ENCODE results near the gene SRPK2.
A peak's percentile ranks its signal among the peaks of the same experiment; 100 is the strongest.

The SRPK2 gene

GRCh38 chr7:105403128-105403527, 14.4 kb upstream of the SRPK2 start:
- no peaks in the 10 kb centered on the region for H3K4me1 ChIP-seq (ENCODE audit: control insufficient read depth, insufficient read depth, low read length)
- no peak overlapping the region for H3K4me3 ChIP-seq (ENCODE audit: low read length in 2 of 2)
- H3K27ac ChIP-seq (ENCODE audit: low read length) = no peak overlapping the region
- no peaks in the 10 kb centered on the region for H3K27me3 ChIP-seq (ENCODE audit: control insufficient read depth in 1 of 2, insufficient read depth in 2 of 2, low read length in 2 of 2)
- H3K9ac ChIP-seq (ENCODE audit: low read length in 2 of 2) = no peak overlapping the region
- no peaks in the 10 kb centered on the region for H3K9me3 ChIP-seq (ENCODE audit: control insufficient read depth in 2 of 2, low read length in 2 of 2)
- no peaks in the 10 kb centered on the region for H3K36me3 ChIP-seq (ENCODE audit: control insufficient read depth in 2 of 2, insufficient read depth in 2 of 2, low read length in 2 of 2)

- Histone ChIP-seq H3K4me1 (ENCODE audit: control insufficient read depth, insufficient read depth, low read length) (no peaks in the 10 kb centered on the region), H3K9me3 (ENCODE audit: control insufficient read depth in 2 of 2, low read length in 2 of 2) (no peaks in the 10 kb centered on the region), H3K27me3 (ENCODE audit: control insufficient read depth in 1 of 2, insufficient read depth in 2 of 2, low read length in 2 of 2) (no peaks in the 10 kb centered on the region), H3K4me3 (ENCODE audit: low read length in 2 of 2) (no peak overlapping the region), H3K27ac (ENCODE audit: low read length) (no peak overlapping the region), H3K9ac (ENCODE audit: low read length in 2 of 2) (no peak overlapping the region), H3K36me3 (ENCODE audit: control insufficient read depth in 2 of 2, insufficient read depth in 2 of 2, low read length in 2 of 2) (no peaks in the 10 kb centered on the region)
Measured at GRCh38 chr7:105402221-105403095, 13.7 kb upstream of the SRPK2 start.

GRCh38 chr7:105399043-105399725, 10.5 kb upstream of the SRPK2 start:
- Histone ChIP-seq H3K4me3 (ENCODE audit: low read length in 2 of 2) (no peak overlapping the region), H3K4me1 (ENCODE audit: control insufficient read depth, insufficient read depth, low read length) (no peaks in the 10 kb centered on the region), H3K9ac (ENCODE audit: low read length in 2 of 2) (no peak overlapping the region), H3K36me3 (ENCODE audit: control insufficient read depth in 2 of 2, insufficient read depth in 2 of 2, low read length in 2 of 2) (no peaks in the 10 kb centered on the region), H3K27me3 (ENCODE audit: control insufficient read depth in 1 of 2, insufficient read depth in 2 of 2, low read length in 2 of 2) (no peaks in the 10 kb centered on the region), H3K9me3 (ENCODE audit: control insufficient read depth in 2 of 2, low read length in 2 of 2) (no peaks in the 10 kb centered on the region), H3K27ac (ENCODE audit: low read length) (no peak overlapping the region)

GRCh38 chr7:105396566-105396965, 7.8 kb upstream of the SRPK2 start:
- Histone ChIP-seq H3K4me1 (ENCODE audit: control insufficient read depth, insufficient read depth, low read length) (no peaks in the 10 kb centered on the region), H3K4me3 (ENCODE audit: low read length in 2 of 2) (no peak overlapping the region), H3K27me3 (ENCODE audit: control insufficient read depth in 1 of 2, insufficient read depth in 2 of 2, low read length in 2 of 2) (no peaks in the 10 kb centered on the region), H3K9ac (ENCODE audit: low read length in 2 of 2) (no peak overlapping the region), H3K27ac (ENCODE audit: low read length) (no peak overlapping the region), H3K36me3 (ENCODE audit: control insufficient read depth in 2 of 2, insufficient read depth in 2 of 2, low read length in 2 of 2) (no peaks in the 10 kb centered on the region), H3K9me3 (ENCODE audit: control insufficient read depth in 2 of 2, low read length in 2 of 2) (no peaks in the 10 kb centered on the region)

GRCh38 chr7:105391429-105391828, 2.7 kb upstream of the SRPK2 start:
- Histone ChIP-seq H3K27ac (ENCODE audit: low read length) (no peak overlapping the region), H3K9ac (ENCODE audit: low read length in 2 of 2) (no peak overlapping the region), H3K27me3 (ENCODE audit: control insufficient read depth in 1 of 2, insufficient read depth in 2 of 2, low read length in 2 of 2) (no peaks in the 10 kb centered on the region), H3K4me3 (ENCODE audit: low read length in 2 of 2) (no peak overlapping the region), H3K36me3 (ENCODE audit: control insufficient read depth in 2 of 2, insufficient read depth in 2 of 2, low read length in 2 of 2) (no peaks in the 10 kb centered on the region), H3K9me3 (ENCODE audit: control insufficient read depth in 2 of 2, low read length in 2 of 2) (no peaks in the 10 kb centered on the region), H3K4me1 (ENCODE audit: control insufficient read depth, insufficient read depth, low read length) (peaks cover 11% of the 10 kb centered on the region)

GRCh38 chr7:105389889-105390288, 1.2 kb upstream of the SRPK2 start:
- Histone ChIP-seq H3K9ac (ENCODE audit: low read length in 2 of 2) (no peak overlapping the region), H3K4me1 (ENCODE audit: control insufficient read depth, insufficient read depth, low read length) (peaks cover 11% of the 10 kb centered on the region), H3K27me3 (ENCODE audit: control insufficient read depth in 1 of 2, insufficient read depth in 2 of 2, low read length in 2 of 2) (no peaks in the 10 kb centered on the region), H3K36me3 (ENCODE audit: control insufficient read depth in 2 of 2, insufficient read depth in 2 of 2, low read length in 2 of 2) (no peaks in the 10 kb centered on the region), H3K9me3 (ENCODE audit: control insufficient read depth in 2 of 2, low read length in 2 of 2) (no peaks in the 10 kb centered on the region), H3K27ac (ENCODE audit: low read length) (no peak overlapping the region), H3K4me3 (ENCODE audit: low read length in 2 of 2) (no peak overlapping the region)

- H3K9ac ChIP-seq (ENCODE audit: low read length in 2 of 2) = peak overlapping the region in 1 of 2 donors; percentile 29
- no peaks in the 10 kb centered on the region for H3K9me3 ChIP-seq (ENCODE audit: control insufficient read depth in 2 of 2, low read length in 2 of 2)
- H3K27me3 ChIP-seq (ENCODE audit: control insufficient read depth in 1 of 2, insufficient read depth in 2 of 2, low read length in 2 of 2) = no peaks in the 10 kb centered on the region
- peak overlapping the region; percentile 18 for H3K27ac ChIP-seq (ENCODE audit: low read length)
- no peaks in the 10 kb centered on the region for H3K36me3 ChIP-seq (ENCODE audit: control insufficient read depth in 2 of 2, insufficient read depth in 2 of 2, low read length in 2 of 2)
- peak overlapping the region; percentile 42 to 74 for H3K4me3 ChIP-seq (ENCODE audit: low read length in 2 of 2)
- peaks cover 11% of the 10 kb centered on the region for H3K4me1 ChIP-seq (ENCODE audit: control insufficient read depth, insufficient read depth, low read length)
Measured at GRCh38 chr7:105389088-105389650, 448 bp upstream of the SRPK2 start.

GRCh38 chr7:105387508-105388355, 989 bp downstream of the SRPK2 start:
- peaks cover 11% of the 10 kb centered on the region for H3K4me1 ChIP-seq (ENCODE audit: control insufficient read depth, insufficient read depth, low read length)
- no peaks in the 10 kb centered on the region for H3K36me3 ChIP-seq (ENCODE audit: control insufficient read depth in 2 of 2, insufficient read depth in 2 of 2, low read length in 2 of 2)
- no peak overlapping the region for H3K27ac ChIP-seq (ENCODE audit: low read length)
- H3K4me3 ChIP-seq (ENCODE audit: low read length in 2 of 2) = peak overlapping the region; percentile 78 to 84
- H3K27me3 ChIP-seq (ENCODE audit: control insufficient read depth in 1 of 2, insufficient read depth in 2 of 2, low read length in 2 of 2) = no peaks in the 10 kb centered on the region
- H3K9me3 ChIP-seq (ENCODE audit: control insufficient read depth in 2 of 2, low read length in 2 of 2) = no peaks in the 10 kb centered on the region
- peak overlapping the region; percentile 58 to 62 for H3K9ac ChIP-seq (ENCODE audit: low read length in 2 of 2)

- Histone ChIP-seq H3K27ac (ENCODE audit: low read length) (no peak overlapping the region), H3K4me1 (ENCODE audit: control insufficient read depth, insufficient read depth, low read length) (no peaks in the 10 kb centered on the region), H3K4me3 (ENCODE audit: low read length in 2 of 2) (no peak overlapping the region), H3K27me3 (ENCODE audit: control insufficient read depth in 1 of 2, insufficient read depth in 2 of 2, low read length in 2 of 2) (no peaks in the 10 kb centered on the region), H3K36me3 (ENCODE audit: control insufficient read depth in 2 of 2, insufficient read depth in 2 of 2, low read length in 2 of 2) (no peaks in the 10 kb centered on the region), H3K9ac (ENCODE audit: low read length in 2 of 2) (no peak overlapping the region), H3K9me3 (ENCODE audit: control insufficient read depth in 2 of 2, low read length in 2 of 2) (no peaks in the 10 kb centered on the region)
Measured at GRCh38 chr7:105377903-105378302, 10.8 kb downstream of the SRPK2 start.

GRCh38 chr7:105376908-105377533, 11.7 kb downstream of the SRPK2 start:
- no peaks in the 10 kb centered on the region for H3K36me3 ChIP-seq (ENCODE audit: control insufficient read depth in 2 of 2, insufficient read depth in 2 of 2, low read length in 2 of 2)
- no peak overlapping the region for H3K27ac ChIP-seq (ENCODE audit: low read length)
- H3K4me3 ChIP-seq (ENCODE audit: low read length in 2 of 2) = no peak overlapping the region
- H3K4me1 ChIP-seq (ENCODE audit: control insufficient read depth, insufficient read depth, low read length) = no peaks in the 10 kb centered on the region
- H3K9ac ChIP-seq (ENCODE audit: low read length in 2 of 2) = no peak overlapping the region
- no peaks in the 10 kb centered on the region for H3K27me3 ChIP-seq (ENCODE audit: control insufficient read depth in 1 of 2, insufficient read depth in 2 of 2, low read length in 2 of 2)
- no peaks in the 10 kb centered on the region for H3K9me3 ChIP-seq (ENCODE audit: control insufficient read depth in 2 of 2, low read length in 2 of 2)
